RWPE2 (cell line): ENCODE measurements around the gene CCDC91.

ENCODE experiments used
- ATAC-seq: fragments of 200-7000 bp; cut with Tn5 transposase; 3 replicates; pipeline ENCODE4 v1.9.1; 2021; ENCODE audit warnings: low read depth
- DNase-seq: peaks from one replicate; pipeline ENCODE4 v3.0.0-alpha.2; 2020; ENCODE audit warnings: low spot score
- H3K27ac ChIP-seq: fragments of 450-650 bp; 2 replicates; pipeline ENCODE4 v1.5.1; 2017; ENCODE audit warnings: mild to moderate bottlenecking; ENCODE audit not compliant: poor library complexity, severe bottlenecking
- H3K27me3 ChIP-seq: fragments of 250-450 bp; sonication (Bioruptor Pico); 2 replicates; pipeline ENCODE4 v1.5.1; 2021; ENCODE audit warnings: mild to moderate bottlenecking, moderate library complexity; ENCODE audit not compliant: insufficient read depth, poor library complexity, severe bottlenecking
- H3K36me3 ChIP-seq: fragments of 250-450 bp; sonication (Bioruptor Pico); 2 replicates; pipeline ENCODE4 v1.5.1; 2020; ENCODE audit warnings: low read depth, mild to moderate bottlenecking, moderate library complexity
- H3K4me1 ChIP-seq: fragments of 250-450 bp; sonication (Bioruptor Pico); 2 replicates; pipeline ENCODE4 v1.5.1; 2021; ENCODE audit warnings: mild to moderate bottlenecking, moderate library complexity; ENCODE audit not compliant: insufficient read depth, poor library complexity, severe bottlenecking
- H3K4me3 ChIP-seq: fragments of 250-450 bp; sonication (Bioruptor Pico); 2 replicates; pipeline ENCODE4 v1.5.1; 2021; ENCODE audit warnings: mild to moderate bottlenecking, moderate library complexity; ENCODE audit not compliant: severe bottlenecking
- H3K9me3 ChIP-seq: fragments of 250-450 bp; sonication (Bioruptor Pico); 2 replicates; pipeline ENCODE4 v1.5.1; 2021; ENCODE audit warnings: mild to moderate bottlenecking, moderate library complexity; ENCODE audit not compliant: severe bottlenecking
- CTCF ChIP-seq: fragments of 450-650 bp; IDR thresholded peaks from one replicate; pipeline ENCODE4 v1.5.1; 2017; ENCODE audit warnings: mild to moderate bottlenecking, moderate library complexity; ENCODE audit not compliant: poor library complexity, severe bottlenecking

The CCDC91 gene

GRCh38 chr12:28218875-28219274 is 28.6 kb downstream of the CCDC91 start:
- TF ChIP-seq CTCF, result no peak
- Histone ChIP-seq H3K9me3 (no peaks in the 10 kb centered on the region), H3K27me3 (no peaks in the 10 kb centered on the region), H3K4me3 (no peak overlapping the region), H3K36me3 (no peaks in the 10 kb centered on the region), H3K4me1 (no peaks in the 10 kb centered on the region), H3K27ac (no peak overlapping the region)
- DNase-seq (no peak), ATAC-seq (no peak)

GRCh38 chr12:28219827-28220226 is 29.6 kb downstream of the CCDC91 start:
- no peak overlapping the region for H3K4me3 ChIP-seq
- H3K9me3 ChIP-seq, result no peaks in the 10 kb centered on the region
- DNase-seq (no peak), ATAC-seq (no peak)
- H3K27me3 ChIP-seq, result no peaks in the 10 kb centered on the region
- TF ChIP-seq CTCF, result no peak
- no peaks in the 10 kb centered on the region for H3K4me1 ChIP-seq
- H3K27ac ChIP-seq, result no peak overlapping the region
- H3K36me3 ChIP-seq, result no peaks in the 10 kb centered on the region

- ATAC-seq (no peak), DNase-seq (no peak)
- no peaks in the 10 kb centered on the region for H3K9me3 ChIP-seq
Measured at GRCh38 chr12:28222081-28222700, 31.9 kb downstream of the CCDC91 start.

GRCh38 chr12:28223025-28223554 is 32.8 kb downstream of the CCDC91 start:
- Histone ChIP-seq H3K9me3 (no peaks in the 10 kb centered on the region), H3K27ac (no peak overlapping the region), H3K4me3 (no peak overlapping the region), H3K27me3 (no peaks in the 10 kb centered on the region), H3K36me3 (no peaks in the 10 kb centered on the region), H3K4me1 (no peaks in the 10 kb centered on the region)
- ATAC-seq (no peak), DNase-seq (no peak)
- TF ChIP-seq CTCF, result no peak

More at GRCh38 chr12:28222081-28222700, 31.9 kb downstream of the CCDC91 start:
- Histone ChIP-seq H3K27ac (no peak overlapping the region), H3K4me3 (no peak overlapping the region), H3K4me1 (no peaks in the 10 kb centered on the region), H3K36me3 (no peaks in the 10 kb centered on the region), H3K27me3 (no peaks in the 10 kb centered on the region)
- TF ChIP-seq CTCF, result no peak

GRCh38 chr12:28223858-28224257 is 33.6 kb downstream of the CCDC91 start:
- Histone ChIP-seq H3K4me1 (no peaks in the 10 kb centered on the region), H3K27ac (no peak overlapping the region), H3K4me3 (no peak overlapping the region), H3K36me3 (no peaks in the 10 kb centered on the region), H3K9me3 (no peaks in the 10 kb centered on the region), H3K27me3 (no peaks in the 10 kb centered on the region)
- no peak for ATAC-seq
- no peak for TF ChIP-seq CTCF
- no peak for DNase-seq
